ENCODE measurements around the gene TXNRD2.
"Not testable (repeated sequence)": the region's sequence is repeated elsewhere in the genome, so short reads cannot be mapped to it uniquely, and the experiment has no call there.

The TXNRD2 gene

GRCh38 chr22:19885841-19886592 is 55.6 kb downstream of the TXNRD2 start:
- no peak for DNase-seq

DNA sequence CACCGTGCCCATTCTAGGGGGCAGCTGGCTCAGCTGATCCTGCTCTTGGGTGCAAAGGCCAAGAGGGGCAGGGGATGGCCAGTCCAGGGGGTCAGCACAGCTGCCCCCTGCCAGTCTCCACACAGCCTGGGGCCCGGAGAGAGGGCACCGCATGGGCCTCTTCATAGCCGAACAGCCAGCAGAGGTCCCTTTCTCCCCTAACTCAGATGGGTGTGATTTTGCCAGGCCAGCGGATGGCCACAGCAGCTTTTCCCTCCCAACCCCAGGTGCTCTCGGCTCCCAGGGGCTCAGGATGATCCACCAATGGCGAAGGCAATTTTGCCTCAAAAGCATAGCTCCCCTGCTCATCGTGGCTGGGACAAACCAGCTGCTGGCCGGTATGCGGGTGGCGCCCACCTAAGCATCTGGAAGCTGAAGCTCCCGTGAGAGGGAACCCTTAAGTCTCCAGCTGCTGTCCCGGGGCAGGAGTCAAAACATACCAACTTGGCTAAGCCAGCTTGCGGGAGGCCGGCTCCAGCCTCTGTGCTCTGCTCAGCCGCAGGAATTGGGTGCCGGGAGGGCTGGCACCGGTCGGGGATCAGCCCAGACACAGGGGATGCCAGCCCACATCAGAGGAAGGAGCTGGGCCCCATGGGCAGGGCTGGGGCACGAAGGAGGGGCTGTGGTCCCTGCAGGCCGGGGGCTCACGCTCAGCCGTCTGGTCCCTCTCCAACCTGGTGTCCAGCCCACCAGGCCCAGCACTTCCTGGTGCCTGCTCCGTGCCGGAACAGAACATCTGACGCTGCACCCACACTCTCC is 56.5 kb downstream of the TXNRD2 start:
- no peak for DNase-seq

- DNase-seq: no peak
Observed at GRCh38 chr22:19884161-19884953, 57.3 kb downstream of the TXNRD2 start.

DNA sequence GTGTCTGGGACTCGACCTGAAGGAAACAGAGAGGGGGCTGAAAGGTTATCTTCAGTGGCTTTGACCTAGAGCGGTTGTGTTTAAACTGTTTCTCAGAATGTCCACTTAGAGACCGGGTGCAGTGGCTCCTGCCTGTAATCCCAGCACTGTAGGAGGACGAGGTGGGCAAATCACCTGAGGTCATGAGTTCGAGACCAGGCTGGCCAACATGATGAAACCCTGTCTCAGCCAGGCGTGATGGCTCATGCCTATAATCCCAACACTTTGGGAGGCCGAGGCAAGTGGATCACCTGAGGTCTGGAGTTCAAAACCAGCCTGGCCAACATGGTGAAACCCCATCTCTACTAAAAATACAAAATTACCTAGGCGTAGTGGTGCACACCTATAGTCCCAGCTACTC is 58.2 kb downstream of the TXNRD2 start:
- not testable (repeated sequence) for DNase-seq

DNA sequence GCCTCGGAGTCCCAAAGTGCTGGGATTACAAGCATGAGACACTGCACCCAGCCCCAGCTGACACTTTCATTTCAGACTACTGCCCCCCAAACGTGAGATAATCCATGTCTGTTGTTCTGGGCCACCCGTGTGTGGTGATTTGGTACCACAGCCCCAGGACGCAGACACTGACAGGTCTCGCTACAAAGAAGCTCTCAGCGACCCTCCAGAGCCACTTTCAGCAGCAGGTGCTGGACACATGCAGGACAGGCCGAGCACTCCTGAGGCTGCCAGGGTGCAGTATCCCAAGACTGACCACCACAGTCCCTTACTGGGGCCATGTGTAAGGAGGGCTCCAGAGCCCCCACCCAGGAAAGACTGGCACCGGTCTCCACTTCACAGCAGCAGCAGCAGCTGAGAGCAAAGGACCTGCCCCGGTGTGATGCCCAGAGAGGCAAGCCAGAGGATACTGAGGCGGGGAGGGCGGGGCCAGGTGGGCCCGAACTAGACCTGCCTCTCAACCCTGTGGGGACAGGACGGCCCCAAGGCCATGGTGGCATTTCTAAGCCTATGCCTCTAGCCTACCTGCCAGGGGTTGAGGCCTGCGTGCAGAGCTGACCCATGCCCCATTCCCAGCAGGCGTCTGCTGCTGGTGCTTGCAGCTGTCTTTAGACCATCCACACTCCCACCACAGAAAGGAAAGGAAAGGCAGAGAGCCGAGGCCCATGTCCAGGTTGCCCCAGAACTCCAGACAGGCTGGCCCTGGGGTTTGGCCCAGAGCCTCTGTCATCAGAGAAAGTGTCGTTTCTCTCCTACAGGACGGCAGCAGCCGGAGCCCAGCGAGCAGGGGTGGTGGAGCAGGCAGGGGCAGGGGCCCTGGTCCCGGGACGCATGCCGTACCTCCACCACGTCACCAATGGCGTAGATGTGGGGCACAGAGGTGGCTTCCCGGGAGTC is 58.9 kb downstream of the TXNRD2 start:
- no peak for DNase-seq

DNA sequence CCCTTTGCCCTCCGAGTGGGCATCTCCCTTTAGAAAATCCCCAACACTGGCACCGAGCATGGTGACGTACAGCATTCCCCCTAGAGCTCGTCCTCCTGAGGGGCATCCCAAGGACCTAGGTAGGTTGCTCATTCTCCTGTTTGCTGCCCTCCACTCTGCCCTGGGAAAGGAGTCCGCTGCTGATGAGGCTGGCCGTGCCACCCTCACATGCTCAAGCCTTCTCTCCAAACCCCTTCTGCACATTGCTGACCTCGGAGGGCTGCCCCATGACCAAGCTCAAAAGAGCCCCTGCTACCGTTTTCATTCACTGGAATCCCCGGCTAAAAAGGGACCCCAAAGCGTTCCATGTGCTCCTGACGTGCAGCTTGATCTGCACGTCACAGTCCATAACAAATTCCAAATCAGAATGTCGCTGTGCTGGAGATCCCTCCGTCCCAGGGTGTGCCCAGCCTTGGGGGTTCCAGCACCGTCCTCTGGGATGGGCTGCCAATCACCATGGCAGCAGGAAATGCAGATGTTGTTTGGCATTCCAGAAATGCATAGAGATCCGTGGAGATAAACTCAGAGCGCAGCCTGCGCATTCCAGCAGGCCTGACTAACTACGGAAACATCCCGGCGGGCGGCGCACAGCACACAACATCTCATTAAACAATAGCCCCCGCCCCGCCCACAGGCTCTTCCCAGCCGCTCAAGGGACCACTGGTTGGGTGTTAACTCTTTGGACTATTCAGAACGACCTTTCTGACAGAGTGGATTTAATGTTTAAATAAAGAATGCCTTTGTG is 60.6 kb downstream of the TXNRD2 start:
- DNase-seq: no peak

- no peak for DNase-seq
Observed at GRCh38 chr22:19879992-19880785, 61.4 kb downstream of the TXNRD2 start.

- no peak for DNase-seq
Observed at GRCh38 chr22:19879643-19879991, 62.0 kb downstream of the TXNRD2 start.

- no peak for DNase-seq
Observed at GRCh38 chr22:19879246-19879570, 62.4 kb downstream of the TXNRD2 start.

GRCh38 chr22:19878461-19879245 is 63.0 kb downstream of the TXNRD2 start:
- no peak for DNase-seq

- no peak for DNase-seq
Observed at GRCh38 chr22:19877626-19878339, 63.8 kb downstream of the TXNRD2 start.

DNA sequence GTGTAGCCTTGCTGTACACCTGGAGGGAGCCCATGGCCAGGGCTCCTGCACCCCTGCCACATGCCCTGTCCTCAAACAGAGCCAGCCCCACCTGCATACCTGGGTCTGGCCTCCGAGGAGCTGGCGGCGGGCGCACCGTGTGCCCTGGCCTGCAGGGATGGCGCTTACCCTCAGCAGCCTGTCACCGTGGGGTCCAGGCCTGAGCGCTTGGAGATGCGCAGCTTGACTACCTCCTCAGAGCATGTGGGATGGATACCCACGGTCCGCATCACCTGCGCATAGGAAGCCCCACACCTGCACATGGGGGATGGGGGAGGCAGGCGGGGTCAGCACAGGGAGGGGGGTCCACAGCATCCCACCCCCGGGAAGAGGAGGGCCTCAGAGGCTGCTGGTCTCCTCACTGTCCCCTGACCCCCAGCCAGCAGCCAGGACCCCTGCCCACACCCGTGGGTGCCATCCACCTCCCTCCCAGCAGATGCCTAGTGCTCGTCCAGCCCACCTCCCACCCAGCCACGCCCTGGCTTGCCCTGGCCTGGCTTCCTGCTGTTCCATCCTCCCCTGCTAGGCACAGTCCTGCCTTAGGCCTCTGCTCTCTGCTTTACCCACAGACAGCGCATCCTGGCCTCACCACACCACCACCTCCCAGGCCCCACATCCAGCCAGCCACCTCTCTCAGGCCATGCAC is 64.5 kb downstream of the TXNRD2 start:
- DNase-seq: no peak

DNA sequence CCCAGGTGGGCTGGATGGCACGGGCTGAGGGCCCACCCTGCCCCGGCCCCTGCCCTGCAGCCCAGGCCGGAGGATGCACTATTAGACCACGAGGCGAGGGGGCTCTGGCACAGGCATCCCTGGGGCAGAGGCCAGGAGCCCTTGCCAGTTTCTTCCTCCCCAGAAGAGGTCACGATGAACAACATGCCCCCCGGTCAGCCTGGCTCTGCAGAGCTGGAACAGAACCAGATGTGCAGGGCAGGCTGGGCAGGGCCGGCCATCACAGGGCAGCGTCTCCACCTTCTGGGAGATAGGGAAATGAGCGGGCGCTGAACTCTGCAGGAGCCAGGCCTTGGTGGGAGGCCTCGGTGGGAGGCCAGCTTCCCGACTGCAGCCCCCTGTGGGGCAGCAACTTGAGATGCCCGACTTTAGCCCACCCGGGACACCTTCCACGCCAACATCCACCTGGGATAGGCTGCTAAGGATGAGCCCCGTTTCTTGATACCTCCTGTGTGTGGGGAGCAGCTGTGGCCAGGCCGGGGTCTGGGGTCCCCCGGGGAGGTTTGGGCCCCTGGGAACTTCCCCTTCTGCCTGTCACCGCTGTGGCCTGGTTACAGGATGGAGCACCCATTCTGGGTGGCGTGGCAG is 65.2 kb downstream of the TXNRD2 start:
- no peak for DNase-seq

- no peak for DNase-seq
Observed at GRCh38 chr22:19875531-19876313, 65.9 kb downstream of the TXNRD2 start.

DNA sequence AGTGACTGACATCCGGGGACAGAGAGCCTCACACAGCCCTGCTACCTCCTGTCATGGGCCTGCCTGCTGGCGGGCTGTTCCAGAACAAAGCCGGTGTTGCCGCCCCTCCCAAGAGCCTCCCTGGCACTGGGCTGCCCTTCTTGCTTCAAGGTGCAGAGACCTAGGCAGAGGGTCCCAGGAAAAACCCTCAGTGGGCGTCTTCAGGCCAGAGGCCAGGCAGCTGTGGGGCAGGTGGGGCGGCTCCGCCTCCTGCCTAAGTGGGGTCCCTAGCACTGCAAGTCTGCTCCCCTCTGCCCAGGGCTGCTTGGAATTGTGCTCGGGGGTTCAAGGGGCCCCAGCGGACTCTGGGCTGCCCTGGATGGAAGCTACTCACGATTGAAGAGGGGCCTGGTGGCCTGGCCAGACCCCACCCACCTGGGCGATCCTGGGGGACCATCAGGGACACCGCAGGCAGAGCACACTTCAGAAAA is 66.5 kb downstream of the TXNRD2 start:
- no peak for DNase-seq

DNA sequence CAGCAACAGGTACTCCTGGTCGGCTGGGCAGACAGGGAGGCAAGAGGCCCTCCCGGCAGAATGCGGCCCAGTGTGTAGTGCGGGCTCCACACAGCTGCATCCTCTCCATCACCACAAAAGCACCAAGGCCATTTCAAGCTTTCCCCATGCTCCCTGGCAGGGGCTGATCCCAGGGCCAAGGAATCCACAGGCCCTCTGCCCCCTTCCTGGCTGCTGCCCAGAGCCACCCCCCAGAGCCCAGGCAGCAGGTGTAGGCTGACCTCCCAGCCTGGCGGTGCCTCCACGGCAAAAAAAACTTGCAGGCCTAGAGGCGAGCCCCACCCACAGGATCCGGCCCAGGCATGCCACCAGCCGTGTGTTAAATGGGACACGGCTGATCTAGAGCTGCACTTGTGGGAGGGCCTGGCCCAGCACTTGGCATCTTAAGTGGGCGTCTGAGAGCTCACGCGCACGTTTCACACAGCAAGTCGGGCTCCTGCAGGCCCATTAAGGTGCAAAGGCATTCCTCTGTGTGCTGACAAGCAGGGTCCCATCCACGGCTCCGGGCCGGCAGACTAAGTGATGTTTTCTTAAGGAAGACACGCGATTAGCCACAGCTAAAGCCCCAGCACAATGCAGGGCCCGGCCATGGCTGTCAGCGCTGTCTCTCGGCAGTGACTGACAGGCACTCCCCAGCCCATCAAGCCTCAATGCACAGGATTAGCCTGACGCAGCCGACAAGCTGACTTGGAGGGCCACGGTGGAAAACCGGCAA is 67.1 kb downstream of the TXNRD2 start:
- no peak for DNase-seq

DNA sequence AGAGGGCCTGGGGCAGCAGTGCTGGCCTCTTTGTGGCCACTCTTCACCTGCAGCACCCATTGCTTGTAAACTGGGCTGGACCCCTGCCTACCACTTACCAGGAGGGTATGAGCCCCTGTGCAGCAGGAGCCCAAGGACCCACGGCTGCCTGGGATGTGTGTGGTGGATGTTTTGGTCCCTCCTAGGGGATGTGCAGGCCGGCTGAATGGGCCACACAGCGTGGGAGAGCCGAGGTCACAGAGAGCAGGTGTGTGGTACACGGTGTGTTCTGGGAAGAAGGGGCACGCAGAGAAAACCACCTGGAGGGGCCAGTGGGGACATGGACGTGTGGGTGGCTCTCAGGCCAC is 67.7 kb downstream of the TXNRD2 start:
- DNase-seq: no peak
